ENCODE data around the gene PDE1C. TPM values are rescaled to one million over a fixed set of nuclear protein-coding genes. Genes with fewer than 3 reads are reported as not detected.

Gene PDE1C
- total RNA-seq, 1 experiment from 2014 or later, result 0.11 TPM

DNA sequence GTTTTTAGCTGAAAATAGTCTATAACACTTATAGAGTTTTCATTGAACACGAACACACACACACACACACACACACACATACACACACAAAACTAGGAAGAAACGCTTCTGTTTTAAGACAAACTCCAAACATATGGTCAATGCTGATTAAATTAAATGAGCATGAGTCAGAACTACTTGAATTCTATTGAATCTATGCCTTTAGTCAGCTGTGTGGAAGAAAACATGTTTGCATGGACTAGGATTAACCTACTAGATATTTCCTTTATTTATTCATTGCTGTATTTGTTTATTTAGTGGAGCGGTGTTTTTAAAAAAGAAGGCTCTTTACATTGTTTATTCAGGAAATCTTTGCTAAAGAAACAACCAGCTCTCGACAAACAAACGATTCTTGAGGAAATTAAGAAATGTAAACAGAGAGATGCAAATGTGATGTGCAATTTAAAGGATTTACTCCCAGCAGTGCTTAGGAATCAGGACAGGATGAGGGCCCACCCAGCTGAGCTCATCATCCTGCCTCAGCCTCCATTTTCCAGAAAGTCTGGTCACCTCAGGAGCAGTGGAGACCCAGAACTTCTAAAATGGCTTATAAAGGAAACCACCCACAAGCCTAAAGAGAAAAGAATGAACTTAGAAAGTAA lies 83.2 kb downstream of the PDE1C start:
- peak in 1 of 2 experiments; percentile 41 for DNase-seq (ENCODE audit: low read depth in 1 of 2, low spot score in 2 of 2)
- Histone ChIP-seq H3K36me3 (no peaks in the 10 kb centered on the region), H3K9me3 (replicated peaks) (no peaks in the 10 kb centered on the region), H3K27me3 (replicated peaks) (no peaks in the 10 kb centered on the region), H3K27ac (no peak overlapping the region), H3K4me1 (replicated peaks) (peaks cover 24% of the 10 kb centered on the region), H3K4me3 (no peak overlapping the region)

DNA sequence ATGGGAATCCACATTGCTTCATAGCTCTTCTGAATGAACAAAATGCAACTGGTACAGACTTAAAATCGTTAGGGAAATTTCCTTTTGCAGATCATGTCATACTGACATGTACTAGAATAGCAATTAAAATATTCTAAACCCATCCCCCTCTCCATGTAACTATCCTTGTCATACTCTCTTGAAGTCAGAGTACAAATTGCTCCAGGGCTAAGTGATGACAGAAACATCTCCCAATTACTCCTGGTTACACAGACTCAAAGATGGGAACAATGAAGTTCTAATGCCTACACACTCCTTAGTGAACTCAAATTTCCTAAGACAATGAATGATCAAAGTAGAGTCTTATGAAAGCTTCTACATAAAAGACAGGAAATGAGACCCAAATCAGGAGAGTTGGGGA lies 87.2 kb downstream of the PDE1C start:
- H3K27me3 ChIP-seq (replicated peaks), result no peaks in the 10 kb centered on the region
- peaks cover 12% of the 10 kb centered on the region for H3K4me1 ChIP-seq (replicated peaks)
- no peak overlapping the region for H3K27ac ChIP-seq
- no peak overlapping the region for H3K4me3 ChIP-seq
- H3K36me3 ChIP-seq, result no peaks in the 10 kb centered on the region
- DNase-seq (ENCODE audit: low read depth in 1 of 2, low spot score in 2 of 2), result no peak
- no peaks in the 10 kb centered on the region for H3K9me3 ChIP-seq (replicated peaks)

DNA sequence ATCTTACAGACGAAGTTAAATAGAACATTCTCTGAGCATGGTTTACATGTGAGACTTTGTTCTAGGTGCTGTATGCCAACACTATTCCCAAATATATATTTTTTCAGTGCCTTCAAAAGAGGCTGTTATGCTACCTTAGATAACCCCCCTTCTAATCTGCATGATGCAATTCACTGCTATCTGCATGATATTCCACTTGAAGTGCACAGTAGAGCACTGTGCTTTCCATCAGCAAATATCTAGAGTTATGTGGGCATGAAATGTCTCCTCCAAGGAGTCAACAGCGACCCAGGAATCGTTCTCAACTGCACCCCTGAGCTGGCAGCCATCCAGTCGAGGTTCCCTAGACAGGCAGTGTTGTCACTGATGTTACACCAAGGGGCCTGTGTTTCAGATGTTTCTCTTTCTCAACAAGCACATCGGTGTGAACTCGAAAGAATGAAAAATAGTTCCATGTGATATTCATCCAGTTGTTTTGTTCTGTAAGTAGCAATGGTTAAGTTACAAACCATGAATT lies 88.3 kb downstream of the PDE1C start:
- no peak overlapping the region for H3K4me3 ChIP-seq
- peaks cover 4% of the 10 kb centered on the region for H3K4me1 ChIP-seq (replicated peaks)
- no peaks in the 10 kb centered on the region for H3K27me3 ChIP-seq (replicated peaks)
- no peak overlapping the region for H3K27ac ChIP-seq
- H3K36me3 ChIP-seq, result no peaks in the 10 kb centered on the region
- no peaks in the 10 kb centered on the region for H3K9me3 ChIP-seq (replicated peaks)
- no peak for DNase-seq (ENCODE audit: low read depth in 1 of 2, low spot score in 2 of 2)

DNA sequence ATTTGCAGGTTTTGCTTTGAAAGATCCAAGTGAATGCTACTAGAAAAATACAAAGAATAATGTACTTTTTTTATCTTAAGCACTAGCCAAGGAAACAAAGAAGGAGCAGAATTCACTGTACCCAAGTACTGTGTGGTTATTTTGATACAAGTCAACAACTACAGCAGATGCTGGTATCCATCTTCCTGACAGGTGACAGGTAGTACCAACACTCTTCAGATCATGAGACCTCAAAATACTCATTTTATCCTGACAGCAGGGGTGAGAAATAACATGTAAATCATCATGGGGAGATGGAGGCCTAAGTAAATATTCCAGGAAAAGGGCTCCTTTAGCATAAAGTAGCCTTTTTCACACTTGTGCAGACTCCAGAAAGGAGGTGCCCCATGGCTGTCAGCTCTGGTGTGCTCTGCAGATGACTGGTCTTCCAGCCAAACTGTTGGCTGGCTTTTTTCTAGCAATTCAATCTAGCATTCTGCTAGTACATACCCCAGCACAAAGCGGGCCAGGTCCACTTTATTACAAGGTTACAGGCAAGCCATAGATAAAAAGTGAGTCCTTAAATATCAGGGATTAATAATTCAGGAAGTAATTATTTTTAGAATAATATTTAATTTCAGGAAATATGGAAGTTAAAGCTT lies 90.4 kb downstream of the PDE1C start:
- no peaks in the 10 kb centered on the region for H3K36me3 ChIP-seq
- H3K27ac ChIP-seq, result no peak overlapping the region
- H3K9me3 ChIP-seq (replicated peaks), result no peaks in the 10 kb centered on the region
- no peaks in the 10 kb centered on the region for H3K27me3 ChIP-seq (replicated peaks)
- H3K4me1 ChIP-seq (replicated peaks), result no peaks in the 10 kb centered on the region
- no peak for DNase-seq (ENCODE audit: low read depth in 1 of 2, low spot score in 2 of 2)
- no peak overlapping the region for H3K4me3 ChIP-seq

DNA sequence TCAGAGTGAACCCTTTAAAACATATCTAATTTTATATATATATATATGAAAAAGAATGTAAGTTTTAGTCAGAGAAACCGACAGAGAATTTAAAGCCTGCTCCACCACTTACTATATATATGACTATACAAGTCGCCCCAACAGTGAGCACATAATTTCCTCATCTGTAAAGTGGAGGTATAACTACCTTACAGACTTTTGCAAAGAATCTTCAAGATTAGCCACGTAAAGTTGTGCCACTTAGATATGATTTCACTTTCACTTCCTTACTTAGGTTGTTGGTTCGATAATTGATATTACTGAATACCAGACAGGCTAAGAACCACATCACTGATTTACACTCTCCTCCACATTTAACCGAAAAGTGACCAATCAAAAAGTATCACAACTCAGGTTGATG lies 94.7 kb downstream of the PDE1C start:
- H3K4me3 ChIP-seq, result no peak overlapping the region
- no peaks in the 10 kb centered on the region for H3K36me3 ChIP-seq
- H3K4me1 ChIP-seq (replicated peaks), result no peaks in the 10 kb centered on the region
- H3K27ac ChIP-seq, result no peak overlapping the region
- no peak for DNase-seq (ENCODE audit: low read depth in 1 of 2, low spot score in 2 of 2)
- no peaks in the 10 kb centered on the region for H3K27me3 ChIP-seq (replicated peaks)
- no peaks in the 10 kb centered on the region for H3K9me3 ChIP-seq (replicated peaks)

DNA sequence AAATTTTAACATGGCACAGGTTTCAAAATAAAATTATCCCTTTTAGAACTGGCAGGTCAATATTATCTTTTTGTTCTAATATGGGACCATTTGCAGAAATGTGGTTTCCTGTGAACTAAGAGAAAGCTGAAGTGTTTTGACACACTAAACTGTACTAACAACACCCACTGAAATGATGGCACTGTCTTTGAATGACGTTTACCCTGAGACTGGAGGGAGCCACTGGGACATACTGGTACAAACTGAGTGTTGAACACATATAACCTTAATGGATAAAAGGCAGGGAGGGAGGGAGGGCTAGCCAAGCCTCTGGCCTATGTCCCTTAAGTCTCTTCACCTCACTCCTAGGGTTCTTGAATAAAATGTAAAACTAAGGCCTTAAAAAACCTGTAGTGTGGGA lies 95.9 kb downstream of the PDE1C start:
- H3K36me3 ChIP-seq, result no peaks in the 10 kb centered on the region
- no peaks in the 10 kb centered on the region for H3K27me3 ChIP-seq (replicated peaks)
- DNase-seq (ENCODE audit: low read depth in 1 of 2, low spot score in 2 of 2), result no peak
- no peak overlapping the region for H3K27ac ChIP-seq
- H3K4me3 ChIP-seq, result no peak overlapping the region
- H3K4me1 ChIP-seq (replicated peaks), result no peaks in the 10 kb centered on the region
- no peaks in the 10 kb centered on the region for H3K9me3 ChIP-seq (replicated peaks)

DNA sequence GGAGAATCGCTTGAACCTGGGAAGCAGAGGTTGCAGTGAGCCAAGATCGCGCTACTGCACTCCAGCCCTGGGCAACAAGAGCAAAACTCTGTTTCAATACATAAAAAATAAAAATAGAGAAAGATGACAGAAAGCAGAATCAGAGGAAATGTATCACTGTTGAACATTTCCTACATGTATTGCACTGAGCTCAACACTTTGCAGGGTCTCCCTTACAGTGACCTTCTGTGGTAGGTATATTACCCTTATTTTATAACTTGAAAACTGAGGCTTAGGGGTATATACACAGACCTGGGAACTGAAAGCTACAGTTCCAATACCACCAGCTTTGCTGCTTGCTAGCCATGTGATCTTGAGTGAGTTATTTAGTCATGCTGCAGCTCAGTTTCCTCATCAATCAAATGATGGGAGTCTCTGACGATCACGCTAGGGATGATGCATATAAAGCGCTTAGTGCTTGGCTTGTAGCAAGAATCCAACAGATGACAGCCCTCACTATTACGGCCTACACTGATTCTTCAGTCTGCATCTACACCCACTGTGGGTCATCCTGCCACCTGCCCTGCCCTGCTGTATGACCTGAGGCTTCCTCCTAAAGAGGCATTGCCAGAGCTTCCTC lies 99.0 kb downstream of the PDE1C start:
- H3K4me3 ChIP-seq, result no peak overlapping the region
- DNase-seq (ENCODE audit: low read depth in 1 of 2, low spot score in 2 of 2), result no peak
- no peaks in the 10 kb centered on the region for H3K36me3 ChIP-seq
- no peak overlapping the region for H3K27ac ChIP-seq
- no peaks in the 10 kb centered on the region for H3K27me3 ChIP-seq (replicated peaks)
- no peaks in the 10 kb centered on the region for H3K9me3 ChIP-seq (replicated peaks)
- H3K4me1 ChIP-seq (replicated peaks), result no peaks in the 10 kb centered on the region

DNA sequence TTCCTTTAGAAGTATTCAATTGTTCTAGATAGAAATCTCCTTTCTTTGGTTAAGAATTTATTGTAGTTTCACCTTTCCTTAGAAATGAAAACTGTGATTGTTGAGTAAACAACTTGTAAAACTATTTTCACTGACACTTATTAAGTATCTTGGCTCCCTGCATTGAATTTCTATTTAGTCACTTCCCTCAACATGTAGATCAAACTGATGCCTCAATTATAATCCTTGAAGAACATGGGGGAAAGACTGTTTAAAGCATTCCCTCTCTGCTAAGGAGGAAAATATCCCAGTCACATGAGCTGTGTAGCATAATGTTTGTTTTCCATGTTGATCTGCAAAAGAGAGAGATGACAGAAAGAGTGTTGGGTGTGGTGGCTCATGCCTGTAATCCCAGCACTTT lies 99.7 kb downstream of the PDE1C start:
- Histone ChIP-seq H3K4me3 (no peak overlapping the region), H3K9me3 (replicated peaks) (no peaks in the 10 kb centered on the region), H3K27ac (no peak overlapping the region), H3K27me3 (replicated peaks) (no peaks in the 10 kb centered on the region), H3K4me1 (replicated peaks) (no peaks in the 10 kb centered on the region), H3K36me3 (no peaks in the 10 kb centered on the region)
- DNase-seq (ENCODE audit: low read depth in 1 of 2, low spot score in 2 of 2), result no peak

DNA sequence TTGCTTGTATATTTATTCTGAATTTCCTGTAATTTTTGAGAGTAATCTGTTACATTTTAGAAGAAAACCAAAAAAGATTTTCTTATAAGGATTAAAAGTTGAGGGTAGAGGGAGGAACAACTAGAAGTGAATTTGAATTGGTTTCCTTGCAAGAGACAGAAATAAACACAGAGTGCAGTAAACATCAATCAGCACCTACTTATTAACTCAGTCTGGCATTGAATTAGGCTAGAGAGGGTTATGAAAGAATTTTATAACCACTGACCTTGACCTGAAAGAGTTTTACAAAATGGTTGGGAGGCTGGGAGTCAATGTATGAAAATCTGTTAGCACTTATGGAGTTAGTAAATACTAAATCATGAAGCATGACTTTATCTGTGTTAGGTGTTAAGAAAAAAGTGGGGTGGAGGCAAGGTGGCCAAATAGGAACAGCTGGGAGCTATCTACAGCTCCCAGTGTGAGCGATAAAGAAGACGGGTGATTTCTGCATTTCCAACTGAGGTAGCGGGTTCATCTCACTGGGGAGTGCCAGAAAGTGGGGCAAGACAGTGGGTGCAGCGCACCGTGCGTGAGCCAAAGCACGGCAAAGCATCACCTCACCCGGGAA lies 106.5 kb downstream of the PDE1C start:
- Histone ChIP-seq H3K4me1 (replicated peaks) (no peaks in the 10 kb centered on the region), H3K4me3 (no peak overlapping the region), H3K27ac (no peak overlapping the region), H3K36me3 (no peaks in the 10 kb centered on the region), H3K9me3 (replicated peaks) (no peaks in the 10 kb centered on the region), H3K27me3 (replicated peaks) (no peaks in the 10 kb centered on the region)
- DNase-seq (ENCODE audit: low read depth in 1 of 2, low spot score in 2 of 2), result no peak

DNA sequence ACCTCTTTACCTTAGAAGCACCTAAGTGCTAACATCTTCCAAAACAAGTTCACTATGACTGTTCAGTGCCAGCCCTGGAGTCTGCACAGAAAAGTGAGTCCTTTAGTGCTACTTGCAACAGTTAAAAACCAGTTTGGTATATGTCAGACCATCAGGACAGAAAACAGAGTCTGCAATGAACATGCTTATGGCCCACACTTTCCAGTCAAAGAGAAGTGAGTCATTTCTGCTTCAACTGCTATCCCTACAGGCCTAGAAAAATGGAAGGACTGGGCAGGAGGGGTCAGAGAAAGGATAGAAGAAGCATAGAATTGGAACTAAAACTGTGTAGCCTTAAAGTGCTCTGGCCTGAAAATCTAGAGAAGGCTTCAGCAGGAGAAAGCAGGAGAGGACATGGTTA lies 108.0 kb downstream of the PDE1C start:
- Histone ChIP-seq H3K4me3 (no peak overlapping the region), H3K9me3 (replicated peaks) (no peaks in the 10 kb centered on the region), H3K27ac (no peak overlapping the region), H3K4me1 (replicated peaks) (peaks cover 9% of the 10 kb centered on the region), H3K27me3 (replicated peaks) (no peaks in the 10 kb centered on the region), H3K36me3 (no peaks in the 10 kb centered on the region)
- no peak for DNase-seq (ENCODE audit: low read depth in 1 of 2, low spot score in 2 of 2)

DNA sequence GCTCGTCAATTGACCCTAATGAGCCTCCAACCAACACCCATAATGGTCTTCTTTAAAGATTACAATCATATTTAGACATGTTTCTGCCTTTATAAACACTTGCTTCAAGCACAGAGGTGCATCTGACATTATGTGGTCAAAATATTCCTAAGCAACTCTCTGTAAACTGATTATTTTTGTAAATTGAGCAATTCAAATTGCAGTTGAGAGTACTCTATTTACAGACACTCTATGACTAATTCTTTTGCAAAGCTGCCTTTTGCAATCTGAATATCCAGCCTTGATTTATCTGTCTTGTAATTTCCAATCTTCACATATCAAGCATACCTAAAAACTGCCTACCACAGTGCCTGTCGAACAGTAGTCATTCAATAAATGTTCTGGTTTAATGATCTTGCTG lies 112.0 kb downstream of the PDE1C start:
- Histone ChIP-seq H3K27me3 (replicated peaks) (no peaks in the 10 kb centered on the region), H3K9me3 (replicated peaks) (no peaks in the 10 kb centered on the region), H3K4me1 (replicated peaks) (peaks cover 13% of the 10 kb centered on the region), H3K27ac (no peak overlapping the region), H3K4me3 (no peak overlapping the region), H3K36me3 (no peaks in the 10 kb centered on the region)
- DNase-seq (ENCODE audit: low read depth in 1 of 2, low spot score in 2 of 2), result no peak

DNA sequence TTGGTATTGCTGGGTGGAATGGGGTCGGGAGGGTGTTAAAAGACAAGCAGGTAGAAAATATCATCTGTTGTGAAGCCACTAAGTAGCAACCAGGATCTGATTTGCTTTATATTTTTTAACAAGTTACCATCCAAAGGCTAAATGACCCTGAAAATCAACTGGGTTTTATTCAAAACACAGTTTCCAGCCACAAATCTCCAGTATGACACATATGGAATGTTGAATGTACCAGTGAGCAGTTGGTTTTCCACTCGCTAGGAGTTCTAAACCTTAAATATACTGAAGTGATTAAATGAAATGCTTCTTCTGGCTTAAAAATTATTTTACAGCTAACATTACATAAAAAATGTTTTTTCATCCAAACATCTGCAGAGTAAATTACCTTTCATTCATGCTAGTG lies 112.5 kb downstream of the PDE1C start:
- Histone ChIP-seq H3K4me1 (replicated peaks) (peaks cover 13% of the 10 kb centered on the region), H3K9me3 (replicated peaks) (no peaks in the 10 kb centered on the region), H3K36me3 (no peaks in the 10 kb centered on the region), H3K27me3 (replicated peaks) (no peaks in the 10 kb centered on the region), H3K4me3 (no peak overlapping the region), H3K27ac (0 out of 2 replicates have a peak overlapping the region, but pooled peaks have one; percentile 22)
- DNase-seq (ENCODE audit: low read depth in 1 of 2, low spot score in 2 of 2), result no peak

DNA sequence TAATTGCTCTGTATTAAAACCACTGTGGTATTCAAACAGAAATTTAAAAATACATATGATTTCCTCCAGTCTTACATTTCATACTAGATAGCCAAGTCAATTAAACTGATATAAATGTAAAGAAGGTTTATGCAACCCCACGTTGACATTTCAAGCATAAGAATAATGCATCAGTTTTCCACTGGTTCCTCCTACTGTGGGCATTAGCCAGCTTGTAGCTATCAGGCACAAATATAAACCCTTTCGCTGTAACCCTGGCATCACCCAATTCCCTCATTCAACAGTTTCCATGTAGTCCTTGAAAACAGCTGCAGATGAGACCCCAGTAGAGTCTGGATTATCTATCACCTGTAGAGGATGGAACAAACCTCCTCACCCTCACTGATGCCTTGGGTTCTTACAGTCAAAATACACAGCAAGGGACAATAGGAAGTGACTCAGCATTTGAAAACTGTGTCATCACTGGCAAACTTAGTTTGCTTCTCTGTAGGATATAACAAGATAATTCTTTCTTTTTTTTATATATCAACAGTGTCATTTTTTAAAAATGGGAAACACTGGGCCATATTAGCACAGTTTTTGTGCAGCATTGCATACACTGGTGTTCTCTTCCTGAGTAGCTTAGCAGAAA lies 113.0 kb downstream of the PDE1C start:
- peaks cover 13% of the 10 kb centered on the region for H3K4me1 ChIP-seq (replicated peaks)
- H3K36me3 ChIP-seq, result no peaks in the 10 kb centered on the region
- H3K27ac ChIP-seq, result 0 out of 2 replicates have a peak overlapping the region, but pooled peaks have one; percentile 22
- H3K27me3 ChIP-seq (replicated peaks), result no peaks in the 10 kb centered on the region
- no peak overlapping the region for H3K4me3 ChIP-seq
- H3K9me3 ChIP-seq (replicated peaks), result no peaks in the 10 kb centered on the region
- peak in 1 of 2 experiments; percentile 10 for DNase-seq (ENCODE audit: low read depth in 1 of 2, low spot score in 2 of 2)
